Activated CD4-positive, CD25-positive, alpha-beta regulatory T cell treated with anti-CD3 and anti-CD28 coated beads, Interleukin-2, amount 50 U/mL, for 24 hours (primary cell): ENCODE data around the gene FIP1L1.
"Not testable (repeated sequence)": the region's sequence is repeated elsewhere in the genome, so short reads cannot be mapped to it uniquely, and the experiment has no call there.

ENCODE experiments used
- ATAC-seq, 2 donors: fragments of 150-1000 bp; cut with Tn5 transposase; one replicate each; pipeline ENCODE4 v1.10.0; 2021; ENCODE audit warnings: mild to moderate bottlenecking in 1 of 2, moderate library complexity in 1 of 2

FIP1L1 gene, protein sequence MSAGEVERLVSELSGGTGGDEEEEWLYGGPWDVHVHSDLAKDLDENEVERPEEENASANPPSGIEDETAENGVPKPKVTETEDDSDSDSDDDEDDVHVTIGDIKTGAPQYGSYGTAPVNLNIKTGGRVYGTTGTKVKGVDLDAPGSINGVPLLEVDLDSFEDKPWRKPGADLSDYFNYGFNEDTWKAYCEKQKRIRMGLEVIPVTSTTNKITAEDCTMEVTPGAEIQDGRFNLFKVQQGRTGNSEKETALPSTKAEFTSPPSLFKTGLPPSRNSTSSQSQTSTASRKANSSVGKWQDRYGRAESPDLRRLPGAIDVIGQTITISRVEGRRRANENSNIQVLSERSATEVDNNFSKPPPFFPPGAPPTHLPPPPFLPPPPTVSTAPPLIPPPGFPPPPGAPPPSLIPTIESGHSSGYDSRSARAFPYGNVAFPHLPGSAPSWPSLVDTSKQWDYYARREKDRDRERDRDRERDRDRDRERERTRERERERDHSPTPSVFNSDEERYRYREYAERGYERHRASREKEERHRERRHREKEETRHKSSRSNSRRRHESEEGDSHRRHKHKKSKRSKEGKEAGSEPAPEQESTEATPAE

DNA sequence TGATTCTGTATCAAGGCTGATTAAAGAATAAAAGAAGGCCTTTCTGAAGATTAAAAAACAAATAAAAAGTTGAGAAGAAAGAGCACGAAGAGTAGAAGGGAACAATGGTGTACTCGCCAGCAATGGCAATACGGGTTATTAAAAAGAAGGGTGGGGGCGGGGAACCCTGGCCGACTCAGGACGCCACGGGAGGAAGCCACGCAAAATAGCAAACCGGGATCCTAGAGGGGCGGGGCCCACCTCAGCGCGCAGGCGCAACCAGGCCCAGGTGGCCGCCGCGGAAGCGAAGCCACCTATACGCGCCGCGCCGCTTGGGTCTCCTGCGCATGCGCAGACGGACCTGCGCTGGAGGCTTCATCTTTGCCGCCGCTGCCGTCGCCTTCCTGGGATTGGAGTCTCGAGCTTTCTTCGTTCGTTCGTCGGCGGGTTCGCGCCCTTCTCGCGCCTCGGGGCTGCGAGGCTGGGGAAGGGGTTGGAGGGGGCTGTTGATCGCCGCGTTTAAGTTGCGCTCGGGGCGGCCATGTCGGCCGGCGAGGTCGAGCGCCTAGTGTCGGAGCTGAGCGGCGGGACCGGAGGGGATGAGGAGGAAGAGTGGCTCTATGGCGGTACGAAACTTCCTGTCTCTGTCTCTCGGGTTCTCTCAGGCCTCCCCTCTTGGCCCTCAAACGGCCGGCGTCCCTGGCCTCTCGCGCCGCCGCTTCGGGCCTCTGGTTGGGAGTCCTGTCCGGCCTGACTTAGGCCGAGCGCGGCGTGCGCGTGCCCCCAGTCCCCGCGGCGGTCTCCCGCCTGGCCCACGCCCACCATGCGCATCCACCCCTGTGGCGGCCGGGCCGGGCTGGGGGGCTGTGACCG lies at the start of gene FIP1L1:
TSS of gene FIP1L1 (plus strand) at position 323 of the 852 bp plus-strand sequence. CDS start at position 521, 198 bp downstream.
- peak; percentile 91 for ATAC-seq

DNA sequence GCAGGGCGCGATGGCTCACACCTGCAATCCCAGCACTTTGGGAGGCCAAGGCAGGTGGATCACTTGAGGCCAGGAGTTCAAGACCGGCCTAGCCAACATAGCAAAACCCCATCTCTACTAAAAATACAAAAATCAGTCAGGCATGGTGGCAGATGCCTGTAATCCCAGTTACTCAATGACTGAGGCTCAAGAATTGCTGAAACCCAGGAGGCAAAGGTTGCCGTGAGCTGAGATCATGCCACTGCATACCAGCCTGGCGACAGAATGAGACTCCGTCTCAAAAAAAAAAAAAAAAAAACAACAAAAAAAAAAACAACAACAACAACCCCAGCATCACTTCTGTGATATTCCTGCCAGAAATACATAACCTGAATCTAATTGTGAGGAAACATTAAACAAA lies 42.5 kb upstream of the FIP1L1 start:
- not testable (repeated sequence) for ATAC-seq

DNA sequence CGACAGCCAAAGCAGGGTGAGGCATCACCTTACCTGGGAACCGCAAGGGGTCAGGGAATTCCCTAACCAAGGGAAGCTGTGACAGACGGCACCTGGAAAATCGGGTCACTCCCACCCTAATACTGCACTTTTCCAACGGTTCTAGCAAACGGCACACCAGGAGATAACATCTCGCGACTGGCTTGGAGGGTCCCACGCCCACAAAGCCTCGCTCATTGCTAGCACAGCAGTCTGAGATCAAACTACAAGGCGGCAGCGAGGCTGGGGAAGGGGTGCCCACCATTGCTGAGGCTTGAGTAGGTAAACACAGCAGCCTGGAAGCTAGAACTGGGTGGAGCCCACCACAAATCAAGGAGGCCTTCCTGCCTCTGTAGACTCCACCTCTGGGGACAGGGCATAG lies 37.3 kb upstream of the FIP1L1 start:
- not testable (repeated sequence) for ATAC-seq

DNA sequence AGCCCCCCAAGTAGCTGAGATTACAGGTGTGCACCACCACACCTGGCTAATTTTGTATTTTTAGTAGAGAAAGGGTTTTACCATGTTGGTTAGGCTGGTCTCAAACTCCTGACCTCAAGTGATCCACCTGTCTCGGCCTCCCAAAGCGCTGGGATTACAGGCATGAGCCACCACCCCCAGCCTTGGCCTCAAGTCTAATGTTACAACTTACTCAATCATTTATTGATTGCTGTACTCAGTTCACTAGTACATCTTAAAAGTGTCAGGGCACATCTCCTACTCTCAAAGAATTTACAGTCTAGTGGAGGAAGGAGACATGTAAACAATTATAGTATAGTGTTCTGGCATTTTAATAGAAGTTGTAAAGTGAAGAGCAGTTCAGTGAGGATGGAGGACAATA lies 31.0 kb upstream of the FIP1L1 start:
- not testable (repeated sequence) for ATAC-seq

DNA sequence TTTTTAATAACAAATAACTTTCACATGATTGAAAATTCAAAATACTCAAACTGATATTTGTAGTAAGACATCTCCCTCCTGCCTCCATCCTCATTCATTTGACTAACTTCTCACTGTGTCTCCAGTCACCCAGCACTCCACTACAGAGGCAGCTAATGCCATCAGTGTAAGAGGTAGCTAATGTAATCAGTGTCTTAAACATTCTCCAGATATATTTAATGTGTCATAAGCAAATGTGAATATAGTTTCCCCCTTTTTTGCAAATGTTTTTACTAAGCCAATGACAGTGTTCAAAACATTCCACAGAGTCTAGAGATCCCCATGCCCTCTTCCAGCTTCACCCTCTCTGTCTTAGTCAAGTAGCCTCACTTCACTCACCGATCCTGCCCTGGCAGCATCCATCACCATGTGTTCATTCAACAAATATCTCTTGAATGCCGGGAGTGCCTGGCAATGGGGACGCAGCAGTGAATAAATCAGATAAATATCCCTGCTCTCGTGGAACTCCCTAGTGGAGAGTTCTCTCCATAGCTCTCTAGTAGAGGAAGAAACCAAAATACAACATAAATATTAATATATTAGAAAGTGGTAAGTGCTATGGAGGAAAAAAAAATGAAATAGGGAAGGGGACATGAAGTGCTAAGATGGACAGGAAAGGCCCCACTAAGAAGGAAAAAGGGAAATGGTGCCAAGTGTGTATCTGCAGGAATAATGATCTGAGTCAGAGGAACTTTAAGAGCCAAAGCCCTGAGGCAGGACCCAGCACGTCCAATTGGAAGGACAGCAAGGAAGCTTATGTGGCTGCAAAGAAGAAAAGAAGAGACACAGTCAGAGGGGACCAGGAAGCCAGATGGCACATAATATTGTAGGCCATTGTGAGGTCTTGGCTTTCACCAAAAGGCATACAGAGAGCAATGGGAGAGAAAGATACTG lies 30.3 kb upstream of the FIP1L1 start:
- ATAC-seq: no peak

DNA sequence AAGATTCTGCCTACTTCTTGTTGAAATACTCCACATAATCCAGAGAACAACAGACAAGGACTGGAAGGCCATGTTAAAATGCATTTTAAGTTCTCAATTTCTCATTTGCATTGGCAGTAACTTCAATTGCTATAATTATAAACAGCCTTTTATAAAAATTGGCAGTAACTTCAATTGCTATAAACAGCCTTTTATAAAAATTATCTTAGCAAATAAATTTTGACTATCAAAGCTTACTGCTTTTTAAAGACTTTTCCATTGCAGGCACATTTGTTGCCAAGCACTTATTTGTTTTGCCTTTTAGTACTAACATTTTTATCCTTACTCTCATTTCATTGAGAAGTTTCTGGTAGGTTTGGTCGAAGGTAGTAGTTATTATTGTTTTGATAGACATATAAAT lies 29.4 kb upstream of the FIP1L1 start:
- ATAC-seq: no peak

DNA sequence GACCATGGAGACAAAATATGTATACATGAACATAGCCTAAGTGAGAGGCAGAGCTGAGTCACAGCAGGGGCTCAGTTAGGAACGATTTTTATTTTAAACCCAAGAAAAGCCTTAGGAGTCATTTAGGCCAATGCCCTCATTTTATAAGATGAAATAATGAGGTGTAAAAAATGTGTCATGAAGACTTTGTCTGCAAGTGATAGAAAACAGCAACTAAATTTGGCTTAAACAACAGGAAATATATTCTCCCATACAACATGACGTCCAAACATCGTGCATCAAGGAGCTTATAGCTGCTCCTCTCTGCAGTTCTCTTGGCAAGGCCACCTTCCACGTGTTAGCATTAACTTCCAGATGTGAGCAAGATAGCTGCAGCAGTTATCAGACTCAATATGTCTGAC lies 28.4 kb upstream of the FIP1L1 start:
- ATAC-seq: no peak

DNA sequence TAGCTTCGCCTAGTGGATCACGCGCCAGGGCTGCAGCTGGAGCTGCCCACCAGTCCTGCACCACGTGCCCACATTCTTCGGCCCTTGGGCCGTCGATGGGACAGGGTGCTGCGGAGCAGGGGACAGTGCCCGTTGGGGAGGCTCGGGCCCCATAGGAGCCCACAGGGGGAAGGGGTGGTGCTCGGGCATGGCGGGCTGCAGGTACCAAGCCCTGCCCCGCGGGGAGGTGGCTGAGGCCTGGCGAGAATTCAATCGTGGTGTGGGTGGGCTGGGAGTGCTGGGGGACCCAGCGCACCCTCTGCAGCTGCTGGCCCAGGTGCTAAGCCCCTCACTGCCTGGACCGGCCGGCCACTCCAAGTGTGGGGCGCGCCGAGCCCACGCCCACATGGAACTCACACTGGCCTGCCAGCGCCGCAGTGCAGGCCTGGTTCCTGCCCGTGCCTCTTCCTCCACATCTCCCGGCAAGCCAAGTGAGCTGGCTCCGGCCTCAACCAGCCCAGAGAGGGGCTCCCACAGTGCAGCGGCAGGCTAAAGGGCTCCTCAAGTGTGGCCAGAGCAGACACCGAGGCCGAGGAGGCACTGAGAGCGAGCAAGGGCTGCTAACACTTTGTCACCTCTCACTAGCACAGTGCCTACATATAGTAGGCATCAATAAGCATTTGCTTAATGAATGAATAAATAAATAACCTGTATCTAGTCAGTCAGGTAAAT lies 23.3 kb upstream of the FIP1L1 start:
- ATAC-seq: no peak

DNA sequence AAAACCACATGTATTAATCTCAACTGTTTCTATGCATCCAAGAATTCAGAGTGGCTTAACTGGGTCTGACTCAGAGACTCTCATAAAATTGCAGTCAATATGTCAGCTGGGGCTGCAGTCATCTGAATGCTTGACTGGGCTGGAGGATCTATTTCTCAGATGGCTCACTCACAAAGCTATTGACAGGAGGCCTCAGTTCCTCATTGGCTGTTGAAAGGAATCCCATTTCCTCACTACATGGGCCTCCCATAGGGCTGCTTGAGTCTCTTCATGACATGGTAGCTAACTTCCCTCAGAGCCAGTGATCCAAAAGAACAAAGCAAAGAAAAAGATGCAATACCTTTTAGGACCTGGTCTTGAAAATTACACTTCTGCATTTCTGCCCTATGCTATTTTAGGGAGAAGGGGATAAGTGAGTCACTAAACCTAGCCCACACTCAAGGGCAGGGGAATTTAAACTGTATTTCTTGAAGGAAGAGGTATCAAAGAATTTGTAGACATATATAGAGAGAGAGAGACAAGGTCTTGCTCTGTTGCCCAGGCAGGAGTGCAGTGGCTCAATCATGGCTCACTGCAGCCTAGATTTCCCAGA lies 21.4 kb upstream of the FIP1L1 start:
- ATAC-seq: no peak

DNA sequence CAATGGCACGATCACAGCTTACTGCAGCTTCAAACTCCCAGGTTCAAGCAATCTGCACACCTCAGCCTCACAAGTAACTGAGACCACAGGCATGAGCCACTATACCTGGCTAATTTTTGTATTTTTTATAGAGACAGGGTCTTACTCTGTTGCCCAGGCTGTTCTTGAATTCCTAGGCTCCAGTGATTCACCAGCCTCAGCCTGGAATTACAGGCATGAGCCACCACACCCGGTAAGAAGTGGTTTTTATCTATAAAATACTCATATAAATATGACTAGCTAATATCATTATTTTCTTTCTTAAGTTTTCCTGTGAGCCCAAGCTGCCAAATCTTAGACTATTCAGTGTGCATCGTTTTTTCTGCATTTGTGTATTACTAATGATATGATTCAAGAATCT lies 16.0 kb upstream of the FIP1L1 start:
- no peak for ATAC-seq

DNA sequence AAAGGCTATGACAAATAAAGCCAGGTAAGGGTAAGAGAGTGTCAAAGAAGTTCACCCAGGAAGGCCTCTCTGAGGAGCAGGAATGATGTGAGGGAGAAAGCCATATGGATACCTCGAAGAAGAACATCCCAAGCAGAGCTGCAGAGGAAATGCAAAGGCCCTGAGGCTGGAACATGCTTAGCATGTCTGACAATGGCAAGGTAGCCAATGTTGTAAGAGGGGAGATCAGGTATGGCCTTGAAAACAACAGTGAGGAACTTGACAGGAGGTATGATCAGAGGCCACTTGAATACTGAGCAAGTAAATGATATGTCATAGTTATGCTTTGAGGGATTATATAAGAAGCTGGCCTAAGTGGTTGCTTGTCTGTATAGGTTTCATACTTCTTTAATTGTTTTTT lies 15.3 kb upstream of the FIP1L1 start:
- no peak for ATAC-seq

DNA sequence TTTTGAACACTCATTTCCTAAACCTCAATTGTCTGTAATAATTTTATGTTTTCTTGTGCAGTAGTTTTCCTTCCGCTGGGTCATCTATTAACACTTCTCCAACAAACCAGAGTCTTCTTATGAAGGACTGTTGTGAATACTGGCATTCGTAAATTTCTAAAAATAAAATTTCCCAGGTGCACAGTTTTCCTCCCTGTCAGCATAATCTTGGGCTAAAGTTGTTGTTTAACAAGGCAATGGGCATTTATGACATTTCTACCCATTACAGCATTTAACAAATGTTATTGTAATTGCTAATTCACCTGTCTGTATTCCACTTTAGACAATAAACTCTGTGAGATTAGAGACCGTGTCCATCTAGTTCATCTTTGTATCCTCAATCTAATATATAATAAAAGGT lies 12.8 kb upstream of the FIP1L1 start:
- no peak for ATAC-seq

DNA sequence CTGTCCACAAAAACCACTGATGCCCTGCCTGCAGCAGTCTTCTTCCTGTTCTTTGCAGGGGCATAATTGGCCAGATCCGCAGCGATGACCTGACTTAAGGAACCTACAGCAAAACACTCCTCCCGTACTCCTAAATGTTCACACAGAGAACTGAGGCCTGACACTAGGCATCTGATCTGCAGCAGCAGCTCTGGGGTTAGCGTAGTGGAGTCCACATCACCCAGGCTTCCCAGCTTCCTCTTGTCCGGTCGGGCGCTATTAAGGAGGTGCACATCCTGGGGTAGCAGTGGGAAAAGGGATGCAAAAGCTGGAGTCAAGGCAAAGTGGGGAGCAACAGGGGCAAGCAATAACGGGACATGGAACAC lies 12.3 kb upstream of the FIP1L1 start:
- ATAC-seq: peak in 1 of 2 donors; percentile 9

DNA sequence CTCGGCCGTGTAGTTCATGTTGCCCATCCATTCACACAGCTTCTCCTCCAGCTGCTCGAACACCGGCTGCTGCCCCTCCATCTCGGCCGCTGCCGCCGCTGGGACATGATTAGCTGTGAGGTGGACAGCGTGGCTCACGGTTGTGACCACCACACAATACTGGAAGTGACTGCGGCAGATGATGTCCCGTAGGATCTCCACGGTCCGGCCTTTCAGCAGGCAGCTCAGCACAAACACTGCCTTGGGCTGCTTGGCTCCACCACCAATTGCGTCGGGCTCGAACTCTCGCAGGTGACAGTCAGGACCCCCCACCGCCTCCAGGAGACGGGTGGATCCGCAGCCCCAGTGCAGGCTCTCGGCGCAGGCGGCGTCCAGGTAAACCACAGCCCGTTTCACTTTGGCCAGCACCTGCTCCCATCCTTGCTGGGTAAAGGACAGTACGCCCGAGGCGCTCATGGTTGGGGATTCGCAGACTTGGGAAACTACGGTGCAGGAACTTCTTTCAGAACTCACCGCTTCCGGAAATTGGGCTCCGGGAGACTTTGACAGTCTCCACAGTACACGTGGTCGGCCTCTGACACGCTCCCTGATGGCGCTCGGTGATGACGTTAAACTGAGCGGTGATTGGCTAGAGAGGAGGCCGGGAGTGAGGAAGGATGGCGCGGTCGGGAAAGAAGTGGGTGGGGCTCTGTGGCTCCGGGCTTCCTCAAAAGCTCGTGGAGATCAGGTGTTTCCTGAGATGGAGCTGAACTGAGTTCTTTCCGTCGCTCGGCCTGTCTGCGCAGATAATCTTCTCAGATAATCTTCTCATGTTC lies 11.7 kb upstream of the FIP1L1 start, which contains the start of gene SCFD2:
TSS of gene SCFD2 (minus strand) at position 576 of the 815 bp plus-strand sequence.
- peak; percentile 98 to 99 for ATAC-seq

DNA sequence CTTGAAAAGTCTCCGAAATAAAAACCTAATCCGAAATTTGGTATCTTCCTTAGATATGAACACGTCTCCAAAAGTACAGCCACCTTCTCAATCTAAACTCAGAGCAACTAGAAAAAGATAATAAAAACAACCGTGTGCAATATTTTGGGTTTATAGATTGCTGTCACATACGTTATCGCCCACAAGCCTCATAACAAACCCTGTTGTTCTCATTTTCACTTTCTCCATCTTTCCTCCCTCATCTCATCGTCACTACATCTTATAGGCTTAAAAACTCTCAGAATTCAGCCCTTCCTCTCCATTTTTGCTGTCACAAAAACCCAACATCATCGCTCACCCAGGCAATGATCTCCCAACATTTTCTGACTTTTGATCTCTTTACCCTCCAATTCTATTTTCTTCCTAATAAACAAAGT lies 11.1 kb upstream of the FIP1L1 start:
- peak in 1 of 2 donors; percentile 18 for ATAC-seq

DNA sequence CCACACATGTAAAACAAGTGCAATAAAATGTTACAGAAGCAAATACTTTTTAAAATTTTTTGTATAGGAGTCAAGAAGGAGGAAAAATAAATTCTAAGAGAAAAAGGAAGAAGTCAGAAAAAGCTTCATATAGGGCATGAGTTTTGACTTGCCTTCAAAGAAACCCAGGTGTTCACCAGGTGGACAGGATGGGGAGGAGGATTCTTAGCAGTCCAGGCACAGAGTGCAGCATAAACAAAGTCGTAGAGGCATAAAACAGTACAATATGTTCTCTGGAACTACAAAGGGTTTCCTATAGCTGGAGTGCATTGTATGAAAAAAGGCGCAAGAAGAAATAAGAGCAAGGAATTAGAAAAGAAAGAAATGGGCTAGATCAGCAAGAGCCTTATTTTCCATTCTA lies 9.7 kb upstream of the FIP1L1 start:
- ATAC-seq: no peak

DNA sequence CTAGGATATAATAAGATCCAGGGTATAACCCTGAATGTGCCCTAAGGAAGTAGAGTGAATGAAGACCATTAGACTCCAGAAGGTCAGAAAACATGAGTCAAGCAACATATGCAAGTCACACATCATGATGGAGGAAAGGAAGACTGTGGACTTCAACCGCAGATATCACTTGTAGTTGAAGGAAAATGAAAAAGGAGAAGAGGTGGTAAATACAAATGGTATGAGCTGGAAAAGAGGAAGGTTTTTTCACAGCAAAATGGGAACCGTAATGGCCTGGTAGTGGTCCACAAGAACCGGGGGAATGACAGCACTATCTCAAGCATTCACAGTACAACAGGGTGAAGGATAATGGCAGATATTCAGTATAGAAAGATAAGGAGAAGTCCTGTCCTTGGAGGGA lies 6.4 kb upstream of the FIP1L1 start:
- ATAC-seq: no peak

DNA sequence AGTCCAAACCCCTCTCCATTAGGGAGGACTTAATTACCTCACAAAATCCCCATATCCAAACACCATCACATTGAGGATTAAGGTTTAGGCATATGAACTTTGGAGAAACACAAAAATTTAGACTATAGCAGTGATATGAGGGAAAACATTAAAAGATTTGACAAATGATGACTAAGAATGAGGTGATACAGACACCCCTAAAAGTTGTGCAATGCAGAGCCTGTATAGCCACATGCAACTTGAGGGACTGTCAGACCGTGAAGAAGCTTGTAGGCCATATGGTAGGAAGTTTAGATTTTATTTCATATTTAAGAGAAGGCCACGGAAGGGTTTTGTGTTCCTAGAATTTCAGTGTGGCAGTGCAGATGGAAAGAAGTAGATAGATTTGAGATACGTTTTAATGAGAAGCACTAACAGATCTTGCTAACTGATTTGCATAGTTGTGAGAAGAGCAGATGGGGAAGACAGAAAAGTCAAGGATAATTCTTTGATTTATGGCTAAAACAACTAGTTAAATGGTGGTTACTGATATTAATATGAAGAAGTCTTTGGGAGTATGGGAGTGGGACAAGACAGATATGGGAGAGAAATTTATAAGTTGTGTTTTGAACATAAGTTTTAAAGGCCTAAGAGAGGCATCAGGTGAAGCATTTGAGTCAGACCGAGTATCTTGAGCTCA lies 5.5 kb upstream of the FIP1L1 start:
- ATAC-seq: no peak

DNA sequence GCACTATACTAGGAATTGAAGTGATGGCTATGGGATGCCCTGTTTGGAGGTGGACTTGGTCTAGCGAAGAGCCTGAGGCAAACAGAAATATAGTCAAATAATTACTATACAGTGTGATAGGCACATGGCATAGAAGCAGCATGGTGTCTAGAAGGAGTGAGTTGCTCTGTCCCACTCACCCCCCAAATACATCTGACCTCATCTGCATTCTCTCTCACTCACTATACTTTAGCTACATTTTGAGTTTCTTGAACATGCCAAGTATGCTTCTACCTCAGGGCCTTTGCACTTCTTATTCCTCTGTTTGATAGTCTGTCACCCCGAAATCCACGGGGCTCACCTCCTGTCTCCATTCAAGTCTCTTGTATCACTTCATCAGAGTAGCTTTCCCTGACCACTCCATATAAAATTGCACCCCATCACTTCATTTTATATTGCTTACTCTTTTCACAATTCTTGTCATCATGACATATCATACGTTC lies 2.6 kb upstream of the FIP1L1 start:
- ATAC-seq: no peak

DNA sequence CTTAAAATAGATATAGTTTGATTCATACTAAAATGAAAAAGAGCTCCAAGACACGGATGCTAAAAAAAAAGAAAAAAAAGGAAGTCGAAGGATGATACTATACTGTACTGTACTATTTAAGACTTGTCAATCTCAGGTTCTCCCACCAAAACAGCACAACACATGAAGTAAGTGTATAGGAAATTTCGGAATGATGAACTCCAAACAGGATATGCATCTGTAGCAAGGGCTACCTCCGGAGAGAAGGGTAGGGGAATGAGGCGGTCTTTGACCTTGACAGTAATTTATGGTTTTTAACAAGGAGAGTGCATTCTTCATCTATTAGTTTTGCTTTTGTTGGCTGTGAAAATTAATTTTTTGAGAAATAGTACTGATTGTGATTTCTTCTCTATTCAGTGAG lies 541 bp upstream of the FIP1L1 start:
- no peak for ATAC-seq
